HG02852 (cell line): ENCODE measurements around the gene CCR5.
"Not testable (repeated sequence)": the region's sequence is repeated elsewhere in the genome, so short reads cannot be mapped to it uniquely, and the experiment has no call there.

ENCODE experiments used
- ATAC-seq: cut with Tn5 transposase; IDR thresholded peaks from one replicate; pipeline ENCODE4 v1.9.1; 2021; ENCODE audit warnings: mild to moderate bottlenecking, moderate library complexity; ENCODE audit not compliant: unreplicated experiment

Gene CCR5

DNA sequence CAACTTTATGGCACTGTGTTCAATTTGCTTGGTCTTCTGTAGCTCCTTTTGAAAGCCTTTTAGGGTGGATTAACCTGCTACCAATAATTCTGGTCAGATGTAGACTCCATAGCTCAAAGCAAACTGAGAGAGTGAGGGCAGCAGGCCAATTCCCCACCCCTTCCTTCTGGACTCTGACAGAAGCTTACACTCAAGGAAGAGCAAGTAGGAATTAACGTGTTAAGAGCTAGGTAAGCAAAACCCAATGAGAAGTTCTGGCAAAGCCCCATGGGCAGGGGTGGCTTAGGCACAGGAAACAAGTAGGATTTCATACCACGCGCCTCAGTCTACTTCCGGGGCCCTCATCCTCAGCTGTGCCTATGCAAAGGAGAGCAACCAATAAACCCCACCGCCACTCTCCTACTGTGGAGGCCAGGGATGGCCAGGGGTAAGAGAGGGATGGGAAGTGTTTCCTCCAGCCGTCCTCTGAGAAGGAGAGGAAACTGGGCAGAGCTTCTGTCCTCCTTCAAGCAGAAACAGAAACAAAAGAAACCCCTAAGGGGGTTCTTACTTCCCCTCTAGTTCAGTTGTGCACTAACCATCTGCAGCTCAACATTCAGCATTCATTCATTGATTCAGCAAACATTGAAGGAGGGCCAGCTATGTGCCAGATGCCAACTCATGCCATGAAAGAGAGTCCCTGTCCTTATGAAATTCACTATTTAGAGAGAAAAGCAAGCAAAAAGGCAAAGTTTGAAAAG is 12.6 kb downstream of the CCR5 start:
- no peak for ATAC-seq

DNA sequence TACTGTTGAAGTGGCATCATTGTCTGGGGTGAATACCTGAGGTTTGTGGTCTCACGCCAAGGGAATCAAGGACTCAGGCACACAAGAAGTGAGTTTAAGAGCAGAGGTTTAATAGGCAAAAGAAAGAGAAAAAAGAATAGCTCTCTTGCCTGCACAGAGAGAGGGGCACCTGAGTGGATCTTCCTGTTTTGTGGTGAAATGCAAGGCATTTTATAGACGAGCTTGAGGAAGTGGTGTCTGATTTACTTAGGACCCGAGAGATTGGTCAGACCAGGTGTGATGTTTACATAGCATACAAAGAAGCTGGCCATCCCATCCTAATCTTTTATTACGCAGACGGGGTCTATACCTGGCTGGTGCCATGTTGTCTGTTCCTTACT is 13.2 kb downstream of the CCR5 start:
- ATAC-seq = no peak

GRCh38 chr3:46386205-46386604 is 15.5 kb downstream of the CCR5 start:
- ATAC-seq = no peak

DNA sequence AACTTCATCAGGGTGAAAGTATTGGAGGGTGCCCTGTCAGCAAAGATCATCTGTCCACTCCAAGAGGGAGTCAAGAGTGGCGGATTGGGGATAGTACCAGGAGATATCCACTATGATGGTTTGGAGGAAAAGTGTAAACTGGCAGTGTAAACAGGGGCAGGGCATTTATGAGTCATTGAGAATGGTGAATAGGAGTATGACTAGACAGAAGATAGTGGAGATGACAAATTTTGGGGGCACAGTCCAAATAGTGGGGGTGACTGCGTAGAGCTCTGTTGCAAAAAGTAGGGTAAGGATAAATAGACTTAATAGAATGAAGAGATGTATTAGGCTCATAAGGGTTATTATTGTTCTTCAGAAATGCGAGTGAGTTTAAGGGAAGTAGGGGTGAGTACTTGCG is 18.1 kb downstream of the CCR5 start:
- ATAC-seq = not testable (repeated sequence)

DNA sequence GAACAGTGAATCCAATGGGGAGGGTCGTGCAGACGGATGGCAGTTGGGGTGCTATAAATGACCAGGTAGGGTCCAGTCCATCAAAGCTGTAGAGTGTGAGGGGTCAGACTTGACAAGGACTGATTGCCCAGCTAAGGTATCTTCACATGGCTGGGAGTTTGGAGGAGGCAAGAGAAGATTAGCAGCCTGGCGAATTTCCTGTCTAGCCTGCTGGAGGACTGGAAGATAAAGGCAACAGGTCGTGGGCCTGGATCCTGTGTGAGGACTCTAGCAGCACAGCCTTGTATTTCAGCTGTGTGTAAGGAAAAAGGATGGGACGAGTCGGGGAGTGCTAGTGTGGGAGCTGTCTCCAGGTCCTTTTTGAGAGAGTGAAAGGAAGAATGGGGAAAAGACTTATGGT is 18.6 kb downstream of the CCR5 start:
- no peak for ATAC-seq

DNA sequence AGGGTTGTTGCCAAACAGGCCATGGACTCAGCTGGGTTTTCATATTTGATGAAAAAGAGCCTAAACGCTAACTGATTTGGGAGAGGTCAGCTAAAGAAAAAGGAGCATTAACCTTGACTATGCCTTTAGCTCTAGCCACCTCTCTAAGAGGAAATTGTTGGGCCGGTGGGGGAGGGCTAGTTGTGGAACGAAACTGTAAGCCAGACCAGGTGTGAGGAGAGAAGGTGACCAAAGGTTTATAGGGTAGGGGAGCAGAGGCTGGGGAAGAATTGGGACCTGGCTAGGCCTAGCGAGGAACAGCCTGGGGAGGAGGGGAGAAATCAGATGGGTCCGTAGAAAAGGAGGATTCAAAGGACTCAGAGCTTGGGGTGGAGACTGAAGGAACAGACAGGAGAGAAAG is 20.8 kb downstream of the CCR5 start:
- not testable (repeated sequence) for ATAC-seq

DNA sequence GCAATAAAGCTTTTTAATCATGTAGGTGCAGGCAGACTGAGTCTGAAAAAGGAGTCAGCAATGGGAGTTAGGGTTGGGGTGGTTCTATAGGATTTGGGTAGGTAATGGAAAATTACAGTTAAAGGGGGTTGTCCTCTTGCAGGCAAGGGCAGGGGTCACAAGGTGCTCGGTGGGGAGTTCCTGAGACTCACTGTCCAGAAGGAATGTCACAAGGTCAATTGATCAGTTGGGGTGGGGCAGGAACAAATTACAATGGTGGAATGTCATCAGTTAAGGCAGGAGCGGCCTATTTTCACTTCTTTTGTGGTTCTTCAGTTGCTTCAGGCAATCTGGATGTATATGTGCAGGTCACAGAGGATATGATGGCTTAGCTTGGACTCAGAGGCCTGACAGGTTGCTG is 22.3 kb downstream of the CCR5 start:
- no peak for ATAC-seq

DNA sequence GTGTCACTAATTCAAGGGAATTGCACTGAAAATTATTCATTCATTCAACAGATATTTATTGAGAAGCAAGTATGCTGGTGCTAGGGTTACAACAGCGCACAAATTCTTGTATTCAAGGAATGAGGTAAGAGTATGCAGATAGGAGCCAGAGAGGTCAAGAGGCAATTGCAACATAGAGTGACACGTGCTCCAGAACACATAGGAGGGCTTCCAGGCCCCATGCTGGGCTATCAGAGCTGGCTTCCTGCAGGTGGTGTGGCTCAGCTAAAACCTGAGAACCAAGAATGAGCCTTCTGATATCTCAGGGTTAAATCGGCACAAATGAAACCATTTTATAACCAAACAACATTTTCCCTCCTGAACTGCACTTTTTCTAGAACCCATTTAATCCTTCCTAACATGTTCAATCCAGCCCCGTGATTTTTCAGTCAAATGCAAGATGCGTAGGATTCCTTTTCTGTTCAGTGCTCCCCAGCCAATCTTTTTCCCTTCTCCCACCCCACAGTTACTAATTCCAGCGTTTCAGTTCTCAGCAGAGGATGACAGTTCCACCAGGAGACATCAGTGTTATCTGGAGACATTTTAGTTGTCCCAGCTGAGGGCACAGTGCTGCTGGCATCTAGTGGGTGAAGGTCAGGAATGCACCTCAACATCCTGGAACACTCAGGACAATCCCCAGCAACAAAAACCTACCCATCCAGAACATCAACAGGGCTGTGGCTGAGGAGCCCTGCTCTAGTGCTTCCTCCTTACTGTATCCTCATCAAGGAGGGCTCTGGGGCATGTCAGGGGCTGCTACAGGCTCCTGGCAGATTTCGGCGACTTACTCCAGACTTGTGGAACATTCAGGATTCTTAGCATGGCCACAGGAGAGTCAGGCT is 23.0 kb downstream of the CCR5 start:
- no peak for ATAC-seq

GRCh38 chr3:46395210-46395661 is 24.5 kb downstream of the CCR5 start:
- no peak for ATAC-seq

DNA sequence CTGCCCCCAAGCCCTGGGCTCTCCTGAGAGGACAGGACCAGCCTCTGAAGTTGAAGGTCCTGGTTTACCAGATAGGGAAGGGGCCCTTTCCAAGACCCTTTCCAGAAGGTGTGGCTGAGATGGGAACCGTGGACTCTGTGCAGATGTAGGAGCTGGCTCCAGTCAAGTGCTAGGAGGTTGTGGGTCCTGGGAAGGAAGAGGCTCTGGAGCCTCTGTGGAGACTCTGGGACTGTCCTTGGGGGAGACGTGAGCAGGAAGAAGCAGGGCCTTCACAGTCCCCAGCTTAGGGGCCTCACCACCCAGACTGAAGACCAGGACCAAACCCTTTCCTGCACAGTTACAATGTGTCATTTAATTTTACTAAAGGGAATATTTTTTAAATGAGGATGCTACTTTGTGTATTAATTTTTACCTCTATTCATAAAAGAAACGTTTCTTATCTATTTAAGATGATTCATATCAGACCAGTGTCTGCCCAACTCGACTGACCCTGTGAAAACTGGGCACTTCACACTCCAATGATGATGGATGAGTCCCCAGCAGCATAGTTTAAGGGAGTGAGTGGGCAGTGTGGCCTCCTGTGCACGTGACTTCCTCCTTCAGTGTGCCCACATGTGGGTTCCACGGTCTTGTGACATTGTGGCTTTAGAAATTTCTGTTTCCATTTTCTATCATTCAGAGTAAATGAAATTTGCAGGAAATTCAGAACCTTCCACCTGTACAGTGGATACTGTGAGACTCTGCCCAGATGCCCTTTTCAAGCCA is 25.2 kb downstream of the CCR5 start:
- ATAC-seq = no peak

GRCh38 chr3:46397111-46397510 is 26.4 kb downstream of the CCR5 start:
- no peak for ATAC-seq

- ATAC-seq = no peak
Measured at GRCh38 chr3:46398186-46398955, 27.6 kb downstream of the CCR5 start.

DNA sequence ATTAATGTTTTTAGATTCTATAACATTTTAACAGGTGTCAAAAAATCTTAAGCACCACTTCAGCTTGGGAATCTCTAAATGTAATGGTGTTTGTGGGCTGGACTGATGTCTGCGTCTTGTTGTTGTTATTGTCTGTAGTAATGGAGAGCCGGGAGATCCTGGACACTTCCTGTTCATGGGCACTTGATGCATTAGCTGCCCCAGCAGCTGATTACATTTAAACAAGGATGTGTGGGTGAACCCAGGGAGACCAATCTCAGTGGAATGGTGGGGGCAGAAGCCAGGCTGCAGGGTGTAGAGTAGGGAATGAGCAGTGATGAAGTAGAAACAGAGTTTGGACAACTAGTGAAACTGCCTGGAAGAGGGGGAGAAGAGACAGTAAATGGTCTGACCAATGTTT is 28.4 kb downstream of the CCR5 start:
- no peak for ATAC-seq

- ATAC-seq = no peak
Measured at GRCh38 chr3:46399557-46399956, 28.8 kb downstream of the CCR5 start.

GRCh38 chr3:46400000-46400734 is 29.4 kb downstream of the CCR5 start:
- no peak for ATAC-seq

GRCh38 chr3:46400846-46401245 is 30.1 kb downstream of the CCR5 start:
- no peak for ATAC-seq

- ATAC-seq = no peak
Measured at GRCh38 chr3:46401579-46401978, 30.8 kb downstream of the CCR5 start.

DNA sequence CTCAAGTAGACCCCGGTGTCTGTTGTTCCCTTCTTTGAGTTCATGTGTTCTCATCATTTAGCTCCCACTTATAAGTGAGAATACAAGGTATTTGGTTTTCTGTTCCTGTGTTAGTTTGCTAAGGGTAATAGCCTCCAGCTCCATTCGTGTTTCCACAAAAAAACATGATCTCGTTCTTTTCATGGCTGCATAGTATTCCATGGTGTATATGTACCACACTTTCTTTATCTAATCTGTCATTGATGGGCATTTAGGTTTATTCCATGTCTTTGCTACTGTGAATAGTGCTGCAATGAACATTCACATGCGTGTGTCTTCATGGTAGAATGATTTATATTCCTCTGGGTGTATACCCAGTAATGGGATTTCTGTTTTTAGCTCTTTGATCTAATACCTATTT is 32.2 kb downstream of the CCR5 start:
- ATAC-seq = not testable (repeated sequence)

- no peak for ATAC-seq
Measured at GRCh38 chr3:46405301-46406019, 34.7 kb downstream of the CCR5 start.
